Ovary (tissue), 9 donors: ENCODE data around the gene PSPC1. TPM values are rescaled to one million over a fixed set of nuclear protein-coding genes. Genes with fewer than 3 reads are reported as not detected.

ENCODE experiments used
- DNase-seq, 5 donors: peaks; one replicate each; pipeline ENCODE4 v3.0.0-alpha.2; 2019 to 2020
- H3K27ac ChIP-seq, 2 donors: fragments of 200-600 bp; one replicate each; pipeline versions ENCODE4 v1.5.1 to v1.8.0; 2019 to 2022
- H3K27me3 ChIP-seq: fragments of 200-600 bp; one replicate; pipeline ENCODE4 v1.8.0; 2022
- H3K36me3 ChIP-seq: fragments of 200-600 bp; sonication (generic); one replicate; pipeline ENCODE4 v1.5.1; 2019
- H3K4me1 ChIP-seq: one replicate; pipeline ENCODE4 v1.8.1; 2013; ENCODE audit warnings: mild to moderate bottlenecking, moderate library complexity; ENCODE audit not compliant: insufficient read depth
- H3K4me3 ChIP-seq: fragments of 200-600 bp; sonication (generic); one replicate; pipeline ENCODE4 v1.5.1; 2017
- H3K9me3 ChIP-seq, 2 donors: fragments of 200-600 bp in 1 of 2; sonication (generic) in 1 of 2; one replicate each; pipeline versions ENCODE4 v1.5.1 to v1.8.1; 2013 to 2019; ENCODE audit warnings: mild to moderate bottlenecking in 1 of 2, moderate library complexity in 1 of 2
- EP300 ChIP-seq: sonication (generic); formaldehyde crosslinking; IDR thresholded peaks from one replicate; pipeline ENCODE4 v1.6.1; 2017; ENCODE audit warnings: antibody characterized with exemption
- POLR2A ChIP-seq: fragments of 450-650 bp; IDR thresholded peaks from one replicate; pipeline ENCODE4 v1.6.1; 2017; ENCODE audit warnings: antibody characterized with exemption, mild to moderate bottlenecking, moderate library complexity
- WGBS, 3 donors: extraction: QIAGEN DNeasy Blood & Tissue Kit in 1 of 3; methylation state at CpG; one replicate each; pipeline versions ENCODE4 v1.1.5 to v1.1.7; 2013 to 2017; 5-methylcytosine and 5-hydroxymethylcytosine counted together
- intact Hi-C, 4 donors: fragments of 100-400 bp; cut with DNase I; formaldehyde crosslinking; loops; one replicate each; pipeline versions ENCODE4 v1.11.0 to v1.15.1; 2022 to 2023
- polyA plus RNA-seq, 2 donors: library from polyadenylated mRNA; stranded (reverse); fragments of 200-250 nt in 1 of 2; fragments of 350-450 nt in 1 of 2; fragmentation: Illumina TruSeq in 1 of 2; extraction: RNeasy Lipid Tissue Mini Kit (QIAGEN cat#74804) in 1 of 2; gene quantifications; one replicate each; pipeline ENCODE4 v1.2.3, GENCODE V29; 2013 to 2014
- small RNA-seq: library from RNA; depleted of rRNA; stranded (forward); fragments of <200 nt; gene quantifications from one replicate; pipeline ENCODE3, GENCODE V24; 2016
- total RNA-seq, 7 donors: library from RNA; depleted of rRNA in 2 of 7; stranded (reverse); fragments of >200 nt in 2 of 7; fragmentation: NEBNext Ultra II Directional in 3 of 7; extraction: Animal tissue kit (Norgen Biotek cat#: 25700) in 3 of 7; gene quantifications; one replicate each; pipeline versions ENCODE4 v1.1.0 to v1.2.4, GENCODE V29; 2016 to 2023
- TF ChIP-seq, protein P1 (sequence below), 3 donors: fragments of 450-650 bp in 2 of 3; fragments of 200-600 bp in 1 of 3; IDR thresholded peaks; one replicate each; pipeline versions ENCODE4 v1.5.1 to v1.8.0; 2016 to 2022; ENCODE audit warnings: antibody characterized with exemption in 3 of 3, mild to moderate bottlenecking in 1 of 3
- donor health status: DM: no; HTN: no; CAD: no; lungs with moderate emphysema.
- donor health status: DM: no; HTN: no; CAD: no.
- donor health status: Bipolar disorder and iron deficiency.
- donor health status: DM: yes; HTN: yes; CAD: no.
- donor health status: DM: no; HTN: no; CAD: no.
- donor health status: DM: yes; HTN: yes; CAD: no.

The PSPC1 gene
- total and polyA plus RNA-seq, 9 donors, result 34.7 to 74.0 (median 49.1) TPM

GRCh38 chr13:19661126-19661525, 121.6 kb downstream of the PSPC1 start:
- WGBS, 3 donors, result 81 to 88% (median 85%) methylated on average over 2 of the region's 2 CpGs
- intact Hi-C loops, result no loop called here

DNA sequence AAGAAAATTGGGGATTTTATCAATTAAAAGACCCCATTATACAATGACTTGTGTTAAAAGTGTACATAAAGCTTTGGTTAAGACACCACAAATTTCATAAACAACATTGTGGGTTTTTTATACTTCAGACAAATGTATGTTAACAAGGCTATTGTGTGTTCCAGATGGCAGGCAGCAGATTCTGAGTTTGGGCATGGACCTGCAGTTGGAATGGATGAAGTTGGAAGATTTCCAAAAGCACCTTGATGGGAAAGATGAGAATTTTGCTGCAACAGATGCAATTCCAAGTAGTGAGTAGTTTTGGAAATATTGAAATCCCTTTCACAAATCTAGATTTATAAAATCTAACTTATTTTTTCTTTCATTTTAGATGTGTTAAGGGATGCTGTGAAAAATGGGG, 123.9 kb downstream of the PSPC1 start:
- Histone ChIP-seq H3K27ac (no peak overlapping the region), H3K4me1 (no peaks in the 10 kb centered on the region), H3K4me3 (no peak overlapping the region), H3K9me3 (no peaks in the 10 kb centered on the region), H3K36me3 (no peaks in the 10 kb centered on the region), H3K27me3 (no peaks in the 10 kb centered on the region)
- intact Hi-C loops, result no loop called here
- TF ChIP-seq EP300 (no peak), POLR2A (no peak)
- TF ChIP-seq, protein P1, sequence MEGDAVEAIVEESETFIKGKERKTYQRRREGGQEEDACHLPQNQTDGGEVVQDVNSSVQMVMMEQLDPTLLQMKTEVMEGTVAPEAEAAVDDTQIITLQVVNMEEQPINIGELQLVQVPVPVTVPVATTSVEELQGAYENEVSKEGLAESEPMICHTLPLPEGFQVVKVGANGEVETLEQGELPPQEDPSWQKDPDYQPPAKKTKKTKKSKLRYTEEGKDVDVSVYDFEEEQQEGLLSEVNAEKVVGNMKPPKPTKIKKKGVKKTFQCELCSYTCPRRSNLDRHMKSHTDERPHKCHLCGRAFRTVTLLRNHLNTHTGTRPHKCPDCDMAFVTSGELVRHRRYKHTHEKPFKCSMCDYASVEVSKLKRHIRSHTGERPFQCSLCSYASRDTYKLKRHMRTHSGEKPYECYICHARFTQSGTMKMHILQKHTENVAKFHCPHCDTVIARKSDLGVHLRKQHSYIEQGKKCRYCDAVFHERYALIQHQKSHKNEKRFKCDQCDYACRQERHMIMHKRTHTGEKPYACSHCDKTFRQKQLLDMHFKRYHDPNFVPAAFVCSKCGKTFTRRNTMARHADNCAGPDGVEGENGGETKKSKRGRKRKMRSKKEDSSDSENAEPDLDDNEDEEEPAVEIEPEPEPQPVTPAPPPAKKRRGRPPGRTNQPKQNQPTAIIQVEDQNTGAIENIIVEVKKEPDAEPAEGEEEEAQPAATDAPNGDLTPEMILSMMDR (IDR thresholded peaks at IDR 0.05), result no peak
- no peak for DNase-seq

More at GRCh38 chr13:19661126-19661525, 121.6 kb downstream of the PSPC1 start:
- H3K4me1 ChIP-seq, result no peaks in the 10 kb centered on the region
- H3K27ac ChIP-seq, result no peak overlapping the region
- no peaks in the 10 kb centered on the region for H3K36me3 ChIP-seq
- no peaks in the 10 kb centered on the region for H3K27me3 ChIP-seq
- no peak for DNase-seq
- no peak overlapping the region for H3K4me3 ChIP-seq
- TF ChIP-seq, protein P1 (IDR thresholded peaks at IDR 0.05), result no peak
- no peak for TF ChIP-seq EP300
- no peak for TF ChIP-seq POLR2A
- no peaks in the 10 kb centered on the region for H3K9me3 ChIP-seq

GRCh38 chr13:19657872-19658591, 124.7 kb downstream of the PSPC1 start:
- H3K4me1 ChIP-seq, result no peaks in the 10 kb centered on the region
- H3K27me3 ChIP-seq, result no peaks in the 10 kb centered on the region
- H3K27ac ChIP-seq, result no peak overlapping the region
- no peaks in the 10 kb centered on the region for H3K36me3 ChIP-seq
- no peak overlapping the region for H3K4me3 ChIP-seq
- no peaks in the 10 kb centered on the region for H3K9me3 ChIP-seq
- no peak for DNase-seq
- intact Hi-C loops, result no loop called here
- no peak for TF ChIP-seq EP300
- TF ChIP-seq, protein P1 (IDR thresholded peaks at IDR 0.05), result no peak
- TF ChIP-seq POLR2A, result no peak
- WGBS, 3 donors, result 43 to 53% (median 50%) methylated on average over 4 of the region's 4 CpGs

Small RNAs within 50 kb of the gene (small RNA-seq; reads per million reads assigned to genes)
- not detected for gene RN7SL166P

Other genes with a start within 250 kb of the PSPC1 start
- gene TPTE2, start 221.4 kb downstream of the PSPC1 start, total RNA-seq, result under 1 TPM in 1 of 7 donors, not detected in 6; 0.11 TPM
- gene TPTE2, start 221.4 kb downstream of the PSPC1 start, polyA plus RNA-seq, result under 1 TPM in 1 of 2 donors, not detected in 1; 0.18 TPM
- gene MPHOSPH8, start 149.3 kb downstream of the PSPC1 start, total RNA-seq, result 10 to 100 TPM; 32.9 to 47.2 (median 38.3) TPM
- gene MPHOSPH8, start 149.3 kb downstream of the PSPC1 start, polyA plus RNA-seq, result 10 to 100 TPM; 44.3 to 58.4 TPM
- gene ZMYM5, start 80.7 kb upstream of the PSPC1 start, total RNA-seq, result 10 to 100 TPM; 13.3 to 19.4 (median 15.9) TPM
- 10 to 100 TPM in 1 of 2 donors, 1 to 10 TPM in 1; 8.0 to 10.3 TPM for gene ZMYM5, start 80.7 kb upstream of the PSPC1 start, polyA plus RNA-seq
- gene ZMYM2, start 175.8 kb upstream of the PSPC1 start, total RNA-seq, result 10 to 100 TPM; 55.0 to 97.6 (median 76.0) TPM
- gene ZMYM2, start 175.8 kb upstream of the PSPC1 start, polyA plus RNA-seq, result 10 to 100 TPM; 17.2 to 46.3 TPM